GM21528 (cell line): ENCODE measurements around the gene RAB26.
"Not testable (repeated sequence)": the region's sequence is repeated elsewhere in the genome, so short reads cannot be mapped to it uniquely, and the experiment has no call there.

ENCODE experiments used
- ATAC-seq: cut with Tn5 transposase; IDR thresholded peaks from one replicate; pipeline ENCODE4 v1.9.1; 2021; ENCODE audit warnings: mild to moderate bottlenecking, moderate library complexity; ENCODE audit not compliant: unreplicated experiment, low FRiP score

Gene RAB26, protein sequence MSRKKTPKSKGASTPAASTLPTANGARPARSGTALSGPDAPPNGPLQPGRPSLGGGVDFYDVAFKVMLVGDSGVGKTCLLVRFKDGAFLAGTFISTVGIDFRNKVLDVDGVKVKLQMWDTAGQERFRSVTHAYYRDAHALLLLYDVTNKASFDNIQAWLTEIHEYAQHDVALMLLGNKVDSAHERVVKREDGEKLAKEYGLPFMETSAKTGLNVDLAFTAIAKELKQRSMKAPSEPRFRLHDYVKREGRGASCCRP

DNA sequence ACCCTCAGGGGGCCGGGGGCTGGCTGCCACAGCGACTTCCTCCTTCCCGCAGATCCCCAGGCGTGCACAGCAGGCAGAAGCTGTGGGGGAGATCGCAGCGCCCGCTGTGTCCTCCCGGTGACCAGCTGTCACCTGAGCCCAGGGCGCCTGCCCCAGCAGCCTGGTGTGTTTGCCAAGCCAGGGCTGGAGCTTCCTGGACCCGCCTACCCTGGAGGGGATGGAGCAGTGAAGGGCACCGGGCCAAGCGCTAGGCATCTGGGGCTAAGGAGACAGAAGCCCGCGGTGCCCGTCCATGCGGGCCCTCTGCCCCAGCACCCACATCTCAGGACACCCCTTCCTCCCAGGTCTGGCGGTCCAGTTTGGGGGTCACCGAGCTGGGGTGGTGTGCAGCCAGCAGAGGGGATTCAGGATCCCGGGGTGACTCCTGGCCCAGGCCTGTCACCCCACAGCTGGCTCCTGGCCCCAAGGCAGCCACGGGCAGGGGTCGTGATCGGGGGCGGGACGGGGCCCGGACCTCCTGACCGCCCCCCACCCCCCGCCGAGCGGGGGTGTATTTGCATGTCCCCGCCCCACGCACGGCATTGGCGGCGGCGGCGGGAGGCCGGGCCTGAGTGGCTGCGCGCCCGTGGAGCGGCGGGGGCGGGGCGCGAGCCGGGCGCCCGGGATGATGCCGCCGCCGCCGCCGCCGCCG, at the start of gene RAB26:
Gene RAB26 (plus strand): TSS at position 645 of the 691 bp plus-strand sequence. CDS start 159 bp downstream, outside the sequence.
- no peak for ATAC-seq

DNA sequence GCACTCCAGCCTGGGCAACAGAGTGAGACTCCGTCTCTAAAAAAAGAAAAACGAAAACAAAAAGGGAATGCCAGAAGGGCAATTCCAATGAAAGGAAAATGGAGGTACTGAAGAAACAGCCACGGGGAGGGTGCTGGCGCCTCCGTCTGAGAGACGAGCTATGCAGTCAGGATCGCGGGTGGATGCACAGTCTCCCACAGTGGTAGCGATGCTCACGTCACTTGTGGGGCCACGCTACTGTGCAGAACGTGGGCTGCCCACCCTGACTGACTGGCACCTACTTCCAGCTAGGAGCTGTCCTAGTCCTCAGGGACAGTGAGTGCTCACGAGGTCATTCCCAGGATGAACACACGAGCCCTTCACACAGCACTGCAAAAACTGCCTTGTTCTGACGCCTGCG, 46.8 kb upstream of the RAB26 start:
- ATAC-seq, result not testable (repeated sequence)

DNA sequence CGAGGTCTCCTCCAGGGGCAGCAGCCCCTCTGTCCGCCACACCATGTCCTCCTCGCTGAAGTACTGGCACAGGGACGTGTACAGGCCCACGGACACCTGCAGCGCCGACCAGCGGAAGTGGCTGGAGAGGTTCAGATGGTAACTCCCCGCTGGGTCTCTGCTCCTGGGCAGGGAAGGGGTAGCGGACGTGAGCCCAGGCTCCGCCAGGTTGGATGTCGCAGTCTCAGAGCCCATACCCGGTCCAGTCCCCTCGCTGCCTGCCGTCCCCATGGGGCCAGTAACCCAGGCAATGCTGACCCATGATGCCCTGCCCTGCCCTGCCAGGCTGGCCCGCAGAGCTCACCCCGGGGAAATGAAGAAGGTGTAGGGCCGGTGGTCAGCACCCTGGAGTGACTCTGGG, 46.0 kb upstream of the RAB26 start:
- no peak for ATAC-seq

DNA sequence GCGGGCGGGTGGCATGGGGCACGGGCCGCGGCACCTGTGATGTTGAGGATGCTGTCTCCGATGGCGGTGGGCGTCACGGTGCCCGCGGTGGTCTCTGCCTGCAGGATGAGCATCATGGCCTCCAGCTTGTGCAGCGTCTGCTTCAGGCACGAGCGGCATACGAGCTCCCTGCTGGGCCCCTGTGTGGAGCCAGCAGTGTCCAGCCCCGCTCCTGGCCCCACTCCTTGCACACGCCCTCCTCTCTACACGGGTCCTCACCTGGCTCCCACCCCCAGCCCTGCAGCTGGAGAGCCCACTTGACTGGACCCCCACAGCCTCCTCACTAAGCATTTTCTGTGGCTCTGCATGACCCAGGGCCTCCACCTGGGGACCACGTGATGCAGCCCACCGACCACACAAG, 44.0 kb upstream of the RAB26 start:
- ATAC-seq, result not testable (repeated sequence)

DNA sequence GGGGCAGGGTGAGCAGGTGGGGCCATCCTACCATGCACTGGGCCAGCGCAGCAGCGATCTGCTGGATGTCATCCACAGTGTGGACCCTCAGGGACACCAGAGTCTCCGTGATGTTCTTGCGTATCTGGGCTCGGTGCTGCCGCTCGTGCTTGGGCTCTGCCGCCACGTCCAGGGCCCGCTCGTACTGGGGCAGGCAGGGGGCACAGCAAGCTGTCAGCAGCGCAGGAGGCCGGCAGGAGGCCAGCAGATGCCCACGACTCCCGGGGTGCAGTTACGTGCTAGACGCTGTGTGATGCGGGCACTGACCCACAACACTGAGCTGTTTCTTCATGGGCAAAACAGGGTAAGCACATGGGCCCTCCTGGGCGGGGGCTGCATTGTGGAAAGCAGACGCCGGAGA, 43.1 kb upstream of the RAB26 start:
- ATAC-seq, result not testable (repeated sequence)

DNA sequence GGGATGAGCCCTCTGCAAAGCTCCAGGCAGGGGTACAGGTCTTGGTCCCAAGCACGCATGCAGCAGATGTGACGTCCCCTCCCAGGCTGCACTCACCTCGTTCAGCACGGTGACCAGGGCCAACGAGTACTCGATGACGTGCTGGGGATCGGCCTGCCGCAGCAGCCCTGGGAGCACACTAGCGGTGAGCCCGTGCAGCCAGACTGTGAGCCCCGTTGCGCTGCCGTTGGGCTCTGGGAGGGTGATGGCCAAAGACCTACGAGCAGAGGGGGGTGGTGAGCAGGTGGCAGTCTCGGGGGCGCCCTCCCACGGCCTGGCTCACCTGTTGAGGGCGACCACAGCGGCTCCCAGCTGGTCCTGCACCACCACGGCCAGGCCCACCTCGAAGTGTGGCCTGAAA, 42.7 kb upstream of the RAB26 start:
- not testable (repeated sequence) for ATAC-seq

DNA sequence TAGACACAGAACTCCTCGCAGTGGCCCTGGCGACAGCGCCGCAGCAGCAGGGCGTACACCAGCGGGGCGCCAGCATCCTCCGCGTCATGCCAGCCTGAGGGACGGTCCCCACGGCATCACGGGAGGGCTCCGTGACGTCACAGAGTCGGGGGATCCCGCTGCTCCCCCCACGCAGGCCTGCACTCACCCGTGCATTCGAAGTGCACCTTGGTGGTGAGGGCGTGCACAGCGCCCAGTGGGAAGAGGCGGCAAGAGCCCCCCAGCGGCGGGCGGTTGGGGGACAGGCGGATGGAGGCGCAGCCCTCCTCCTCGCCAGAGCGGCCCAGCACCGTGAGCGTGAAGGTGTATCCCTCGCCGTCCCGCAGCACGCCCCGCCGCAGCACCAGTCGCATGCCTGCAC, 42.2 kb upstream of the RAB26 start:
- ATAC-seq, result not testable (repeated sequence)

DNA sequence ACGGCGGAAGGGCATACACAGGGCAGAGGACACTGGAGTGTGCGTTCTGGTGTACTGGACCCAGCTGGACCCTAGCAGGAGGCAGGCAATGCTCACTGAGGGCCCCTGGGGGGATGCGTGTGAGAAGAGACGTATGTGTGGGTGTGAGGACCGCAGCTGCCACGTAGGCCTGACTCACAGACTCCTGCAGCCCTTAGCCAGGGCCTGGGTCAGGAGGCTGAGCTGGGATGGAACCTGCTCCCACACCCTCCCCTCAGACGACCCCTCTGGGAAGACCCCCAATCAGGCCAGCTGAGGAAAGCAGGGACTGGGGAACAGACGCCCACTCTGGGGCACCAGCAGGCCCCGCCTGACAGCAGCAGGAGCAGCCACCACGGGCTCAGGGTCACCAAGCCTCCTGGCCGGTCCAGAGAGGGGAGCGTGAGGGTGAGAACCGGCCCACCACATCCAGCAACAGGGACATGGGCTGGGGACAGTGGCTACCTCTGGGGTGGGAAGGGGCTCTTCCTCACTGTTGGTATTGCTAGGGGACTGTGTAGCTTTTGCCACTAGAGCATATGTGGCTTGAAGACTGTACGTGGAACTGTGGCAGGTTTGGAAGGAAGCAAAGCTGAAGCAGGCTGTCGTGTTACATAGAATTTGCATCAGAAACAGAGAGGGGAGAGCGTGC, 41.2 kb upstream of the RAB26 start:
- ATAC-seq, result not testable (repeated sequence)

DNA sequence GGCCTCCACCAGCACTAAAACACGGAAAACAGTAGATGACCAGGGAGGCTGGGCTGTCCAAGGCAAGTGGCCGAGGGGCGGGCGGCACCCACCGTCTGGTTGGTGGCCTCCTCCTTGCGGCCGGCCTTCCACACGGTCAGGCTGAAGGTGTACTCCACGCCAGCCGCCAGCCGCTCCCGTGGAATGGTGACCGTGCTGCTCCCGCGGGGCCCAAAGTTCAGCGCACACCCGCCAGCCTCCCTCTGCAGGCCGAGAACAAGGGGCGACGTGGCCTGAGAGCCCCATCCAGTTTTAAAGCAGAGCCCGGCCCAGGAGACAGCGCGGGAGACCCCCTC, 40.7 kb upstream of the RAB26 start:
- ATAC-seq, result not testable (repeated sequence)

DNA sequence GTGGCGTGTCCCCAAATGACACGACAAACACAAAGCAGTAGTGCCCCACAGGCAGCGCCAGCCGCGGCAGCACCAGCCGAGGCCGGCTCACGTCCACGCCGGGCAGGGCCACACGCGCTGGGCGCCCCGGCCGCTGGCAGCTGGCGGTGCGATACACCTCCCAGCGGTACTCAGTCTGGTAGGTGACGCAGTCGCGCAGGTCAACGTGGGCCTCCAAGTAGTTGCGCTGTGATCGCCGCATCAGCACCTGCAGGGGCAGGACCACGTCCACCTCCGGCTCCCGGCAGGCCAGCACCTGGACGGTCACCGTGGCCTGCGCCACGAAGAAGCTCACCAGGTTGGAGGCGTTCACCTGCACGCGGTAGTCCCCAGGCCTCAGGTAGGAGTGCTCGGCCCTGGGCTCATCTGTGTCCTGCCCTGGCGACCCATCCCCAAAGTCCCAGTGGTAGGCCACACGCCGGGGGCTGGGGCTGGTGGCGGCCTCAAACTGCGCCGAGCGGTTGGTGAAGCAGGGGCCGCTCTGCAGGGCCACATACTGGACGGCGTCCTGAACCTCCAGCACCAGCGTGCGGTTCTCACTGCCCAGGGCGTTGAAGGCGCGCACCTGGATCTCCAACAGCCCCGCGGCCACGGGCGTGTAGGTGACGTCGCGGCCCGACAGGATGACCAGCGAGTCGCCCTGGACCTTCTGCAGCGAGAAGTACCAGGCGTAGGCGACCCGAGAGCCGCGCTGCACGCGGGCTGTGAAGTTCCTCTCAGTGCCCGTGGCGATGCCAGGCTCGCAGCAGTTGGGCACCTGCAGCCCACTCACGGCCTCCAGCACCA, 39.8 kb upstream of the RAB26 start:
- ATAC-seq, result not testable (repeated sequence)

DNA sequence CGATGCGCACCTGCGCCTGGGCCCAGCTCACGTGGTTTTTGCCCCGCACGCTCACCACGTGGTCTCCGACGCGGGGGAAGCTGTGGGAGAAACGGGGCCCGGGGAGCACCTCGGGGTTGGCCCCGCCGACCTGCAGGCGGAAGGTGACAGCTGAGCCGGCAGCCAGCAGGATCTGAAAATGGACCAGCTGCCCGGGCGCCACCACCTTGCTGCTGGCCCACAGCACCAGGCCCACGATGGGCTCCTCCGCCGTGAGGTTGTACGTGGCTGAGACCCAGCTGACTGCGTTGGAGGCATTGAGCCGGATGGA, 39.2 kb upstream of the RAB26 start:
- ATAC-seq, result not testable (repeated sequence)

DNA sequence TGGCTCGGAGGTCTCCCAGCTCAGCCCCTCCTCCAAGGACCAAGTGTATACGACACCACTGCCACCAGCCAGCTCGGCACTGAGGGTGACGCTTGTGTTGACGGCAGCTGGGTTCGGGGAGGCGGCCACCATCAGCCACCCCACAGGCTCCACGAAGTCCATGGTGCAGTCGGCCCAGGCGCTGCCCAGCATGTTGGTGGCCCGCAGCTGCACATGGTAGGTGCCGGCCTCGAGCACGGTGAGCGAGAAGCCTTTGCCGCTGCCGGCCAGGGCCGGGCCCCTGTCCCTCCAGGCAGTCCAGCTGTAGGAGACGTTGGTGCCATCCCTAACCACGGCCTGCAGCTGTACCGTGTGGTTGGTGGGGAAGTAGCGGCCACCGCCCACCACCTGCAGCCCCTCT, 38.6 kb upstream of the RAB26 start:
- ATAC-seq, result not testable (repeated sequence)

DNA sequence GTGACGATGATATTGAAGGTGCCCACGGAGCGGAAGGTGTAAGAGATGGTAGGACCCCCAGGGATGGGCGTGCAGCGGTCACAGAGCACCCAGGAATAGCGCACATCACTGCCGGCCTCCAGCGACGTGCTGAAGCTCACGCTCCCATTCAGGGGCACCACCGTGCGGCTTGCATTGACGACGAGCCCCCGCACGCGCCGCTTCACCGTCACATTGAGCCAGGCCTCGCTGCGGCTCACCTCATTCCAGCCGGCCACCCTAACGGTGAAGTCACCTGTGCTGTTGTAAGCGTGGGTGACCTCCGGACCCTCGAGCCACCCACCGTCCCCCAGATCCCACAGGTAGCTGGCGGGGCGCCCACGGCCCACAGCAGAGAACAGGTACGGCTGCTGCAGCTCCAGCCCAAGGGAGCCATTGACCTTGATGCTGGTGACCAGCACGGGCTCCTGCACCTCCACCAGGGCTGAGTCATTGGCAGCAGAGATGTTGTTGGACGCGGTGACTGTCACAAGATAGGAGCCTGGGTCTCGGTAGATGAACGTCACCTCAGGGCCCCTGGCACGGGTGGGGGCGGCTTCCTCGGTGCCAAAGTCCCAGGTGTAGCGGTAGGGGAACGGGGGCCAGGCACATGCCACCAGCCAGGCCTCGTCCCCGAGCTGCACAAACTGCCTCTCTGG, 38.0 kb upstream of the RAB26 start:
- ATAC-seq, result not testable (repeated sequence)

DNA sequence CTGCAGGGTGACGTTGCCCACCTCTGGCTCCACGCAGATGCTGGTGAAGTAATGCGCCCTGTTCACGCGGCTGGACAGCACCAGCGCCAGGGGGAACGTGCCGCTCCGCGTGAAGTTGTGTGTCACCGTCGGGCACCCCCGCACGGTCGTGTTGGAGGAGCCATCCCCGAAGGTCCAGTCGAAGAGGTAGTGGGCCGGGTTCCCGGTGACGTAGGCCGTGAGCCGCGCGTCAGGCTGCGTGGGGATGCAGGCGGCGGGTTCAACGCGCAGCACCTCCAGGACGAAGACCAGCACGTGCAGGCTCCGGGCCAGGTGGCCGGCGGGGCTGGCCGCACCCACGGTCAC, 37.4 kb upstream of the RAB26 start:
- not testable (repeated sequence) for ATAC-seq

DNA sequence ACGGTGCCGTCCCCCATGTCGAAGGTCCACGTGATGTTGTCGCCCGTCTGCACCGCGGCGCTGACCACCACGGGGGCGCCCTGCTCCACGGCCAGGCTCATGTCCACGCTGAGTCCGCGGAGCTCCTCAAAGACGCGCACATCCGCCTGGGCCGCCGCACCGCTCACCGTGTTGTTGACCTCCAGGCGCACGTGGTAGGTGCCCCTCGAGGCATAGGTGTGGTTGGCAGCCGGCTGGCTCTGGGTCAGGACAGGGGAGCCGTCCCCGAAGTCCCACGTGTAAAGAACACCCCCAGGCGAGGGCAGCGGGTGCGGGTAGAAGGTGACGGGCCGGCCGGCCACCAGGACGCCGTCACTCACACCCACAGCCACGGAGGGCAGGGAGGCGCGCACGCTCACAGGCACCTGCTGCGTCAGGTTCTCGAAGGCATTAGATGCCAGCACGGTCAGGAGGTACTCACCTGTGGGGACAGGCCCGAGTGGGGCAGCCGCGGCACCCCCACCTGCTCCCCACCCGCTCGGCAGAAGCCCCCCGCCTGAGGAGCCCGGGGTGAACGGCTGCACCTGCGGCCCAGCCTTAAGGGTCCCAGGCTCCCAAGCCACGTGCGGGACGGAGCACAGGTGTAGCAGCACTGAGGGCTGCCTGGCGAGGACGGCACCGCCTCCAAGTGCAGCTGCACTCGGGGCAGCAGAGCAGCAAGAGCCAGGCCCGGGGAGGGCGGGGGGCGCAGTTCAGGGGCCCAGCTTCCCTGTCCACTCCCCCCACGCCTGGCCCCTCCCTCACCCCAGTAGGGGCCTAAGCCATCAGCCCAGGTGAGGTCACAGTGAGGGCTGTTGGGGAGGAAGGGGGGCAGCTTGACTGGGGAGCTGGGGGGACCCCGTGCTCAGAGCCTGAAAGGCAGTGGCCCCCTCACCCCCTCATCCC, 36.8 kb upstream of the RAB26 start:
- ATAC-seq, result not testable (repeated sequence)

DNA sequence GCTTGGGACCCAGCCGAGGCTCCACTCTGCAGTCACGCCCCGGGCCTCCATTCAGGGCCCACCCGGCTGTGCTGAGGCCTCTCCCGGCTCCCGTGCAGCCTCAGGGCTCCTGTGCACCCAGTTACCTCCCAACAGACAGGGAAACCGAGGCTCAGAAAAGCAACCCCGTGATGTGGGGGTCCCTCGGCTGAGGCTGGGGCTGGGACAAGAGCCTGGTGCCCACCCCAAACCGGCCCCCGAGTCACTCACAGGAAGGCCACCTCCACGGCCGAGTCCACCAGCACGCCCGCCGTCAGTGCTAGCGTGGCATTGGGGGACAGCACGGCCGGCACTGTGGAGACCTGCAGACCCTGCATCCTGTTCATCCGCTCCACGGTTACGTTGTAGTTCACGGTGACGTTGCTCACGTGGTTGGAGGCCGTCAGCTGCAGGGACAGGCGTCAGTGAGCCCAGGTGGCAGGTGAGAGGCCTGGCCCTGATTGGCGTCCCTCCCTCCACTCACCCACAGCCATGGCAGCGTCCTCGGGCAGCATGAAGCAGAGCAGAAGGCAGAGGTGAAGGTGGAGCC, 35.8 kb upstream of the RAB26 start:
- ATAC-seq, result not testable (repeated sequence)

DNA sequence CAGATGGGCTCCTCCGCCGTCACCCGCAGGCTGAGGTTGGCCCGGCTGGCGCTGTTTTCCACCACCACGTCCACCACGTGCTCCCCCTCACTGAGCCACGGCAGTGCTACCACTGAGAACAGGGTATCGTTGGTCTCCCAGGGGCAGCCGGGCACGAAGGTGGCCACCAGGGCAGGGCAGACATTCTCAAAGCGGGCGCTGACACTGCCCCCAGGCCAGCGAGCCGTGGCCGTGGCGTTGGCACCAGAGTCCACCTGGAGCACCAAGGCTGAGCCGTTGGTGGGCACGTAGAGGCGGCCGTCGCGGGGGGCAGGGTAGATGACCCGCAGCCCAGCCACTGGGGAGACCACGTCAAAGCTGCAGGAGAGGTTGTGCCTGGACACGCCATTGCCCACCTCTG, 34.2 kb upstream of the RAB26 start:
- ATAC-seq, result not testable (repeated sequence)

DNA sequence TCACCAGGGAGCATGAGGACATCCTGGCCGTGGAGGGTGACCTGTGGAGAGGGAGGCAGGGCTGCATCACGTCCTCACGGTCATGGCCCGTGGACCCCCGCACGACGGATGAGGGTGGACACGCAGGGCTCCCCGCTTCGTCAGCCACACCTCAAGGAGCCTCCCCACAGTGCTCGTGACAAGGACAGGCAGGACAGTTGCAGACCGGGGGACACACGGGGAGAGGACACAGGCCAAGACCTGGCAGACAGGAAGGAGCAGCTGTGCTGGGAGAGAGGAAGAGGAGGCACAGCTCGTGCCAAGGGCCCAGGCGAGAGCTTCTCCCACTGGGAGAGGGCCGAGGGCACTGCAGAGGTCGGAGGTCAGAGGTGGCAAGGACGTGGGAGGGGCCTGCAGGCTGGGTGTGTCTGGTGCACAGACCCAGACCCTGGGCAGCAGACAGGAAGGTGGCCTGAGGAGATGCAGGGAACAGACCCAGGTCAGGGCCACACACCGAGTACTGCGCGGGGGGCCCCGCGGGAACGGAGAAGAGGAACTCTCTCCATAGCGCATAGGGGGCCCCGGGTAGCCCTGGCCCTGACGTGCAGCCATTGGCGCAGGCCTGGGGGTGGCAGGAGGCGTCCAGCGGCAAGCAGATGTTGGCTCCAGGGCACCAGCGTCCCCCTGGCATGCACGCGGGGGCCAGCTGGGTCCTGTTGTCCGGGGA, 33.4 kb upstream of the RAB26 start:
- not testable (repeated sequence) for ATAC-seq

DNA sequence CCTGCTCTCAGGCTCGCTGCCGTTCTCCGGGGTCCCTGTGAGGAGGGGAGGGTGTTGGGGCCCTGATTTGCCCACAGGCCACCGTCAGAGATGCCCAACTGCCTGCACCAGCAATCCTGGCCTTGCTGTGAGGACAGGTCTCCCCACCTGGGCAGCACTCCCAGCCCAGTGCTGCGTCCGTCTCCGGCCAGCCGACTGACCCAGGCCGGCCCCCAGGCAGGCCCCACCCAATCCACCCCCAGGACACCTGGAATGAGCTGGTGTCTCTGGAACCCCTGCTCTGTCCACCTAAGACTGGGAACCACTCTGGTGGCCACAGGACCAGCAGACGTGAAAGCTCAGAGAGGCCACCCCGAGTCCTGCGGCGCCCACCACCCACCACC, 32.8 kb upstream of the RAB26 start:
- ATAC-seq, result no peak
